ENCODE data around the gene ETFB. TPM values are rescaled to one million over a fixed set of nuclear protein-coding genes. Genes with fewer than 3 reads are reported as not detected.

Gene ETFB
- total and polyA plus RNA-seq, 7 donors: 59.5 to 361 (median 158) TPM

DNA sequence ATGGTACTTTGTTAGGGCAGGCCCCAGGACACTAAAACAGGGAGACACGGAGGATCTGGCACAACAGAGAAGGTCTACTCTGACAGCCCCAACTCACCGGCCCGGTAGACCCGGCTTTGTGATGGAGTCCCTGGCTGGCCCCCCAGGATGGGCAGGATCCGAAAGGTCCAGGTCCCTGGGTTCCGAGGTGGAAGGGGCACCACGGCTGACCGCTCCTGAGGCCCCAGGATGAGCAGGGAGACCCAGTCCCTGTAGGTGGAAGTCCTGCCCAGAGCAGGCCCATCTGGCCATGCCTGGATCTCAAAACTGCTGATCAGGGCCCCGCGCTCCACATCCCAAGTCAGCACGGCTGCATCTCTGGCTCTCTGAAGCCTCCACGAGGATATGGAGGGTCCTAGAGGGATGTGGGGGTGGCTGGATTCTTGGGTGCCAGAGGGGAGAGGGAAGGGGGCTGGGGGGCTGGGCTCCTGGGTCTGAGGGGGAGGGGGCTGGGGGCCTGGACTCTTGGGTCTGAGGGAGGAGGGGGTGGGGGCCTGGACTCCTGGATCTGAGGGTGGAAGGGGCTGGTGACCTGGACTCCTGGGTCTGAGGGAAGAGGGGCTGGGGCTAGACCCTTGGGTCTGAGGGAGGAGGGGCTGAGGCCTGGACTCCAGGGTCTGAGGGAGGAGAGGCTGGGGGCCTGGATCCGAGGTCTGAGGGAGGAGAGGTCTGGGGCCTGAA is 28.9 kb downstream of the ETFB start:
- H3K27ac ChIP-seq: no peak overlapping the region
- intact Hi-C loops (cut with DNase I): loop anchor here (5.0 kb wide), 2 partner anchors 235 to 550 kb away; partner anchors contain the start of genes ZNF175 and ZNF577
- H3K9me3 ChIP-seq: no peaks in the 10 kb centered on the region
- no peaks in the 10 kb centered on the region for H3K36me3 ChIP-seq
- H3K4me3 ChIP-seq: no peak overlapping the region
- no peaks in the 10 kb centered on the region for H3K27me3 ChIP-seq
- WGBS, 2 donors: 96 to 97% methylated on average over 13 of the region's 13 CpGs
- TF ChIP-seq POLR2AphosphoS5 (IDR thresholded peaks at IDR 0.05) (no peak), CTCF (IDR thresholded peaks at IDR 0.05) (no peak), POLR2A (IDR thresholded peaks at IDR 0.05) (no peak), EP300 (IDR thresholded peaks at IDR 0.05) (no peak)
- no peak for DNase-seq
- H3K4me1 ChIP-seq: peaks cover 0 to 25% (median 18%) of the 10 kb centered on the region in 4 donors

DNA sequence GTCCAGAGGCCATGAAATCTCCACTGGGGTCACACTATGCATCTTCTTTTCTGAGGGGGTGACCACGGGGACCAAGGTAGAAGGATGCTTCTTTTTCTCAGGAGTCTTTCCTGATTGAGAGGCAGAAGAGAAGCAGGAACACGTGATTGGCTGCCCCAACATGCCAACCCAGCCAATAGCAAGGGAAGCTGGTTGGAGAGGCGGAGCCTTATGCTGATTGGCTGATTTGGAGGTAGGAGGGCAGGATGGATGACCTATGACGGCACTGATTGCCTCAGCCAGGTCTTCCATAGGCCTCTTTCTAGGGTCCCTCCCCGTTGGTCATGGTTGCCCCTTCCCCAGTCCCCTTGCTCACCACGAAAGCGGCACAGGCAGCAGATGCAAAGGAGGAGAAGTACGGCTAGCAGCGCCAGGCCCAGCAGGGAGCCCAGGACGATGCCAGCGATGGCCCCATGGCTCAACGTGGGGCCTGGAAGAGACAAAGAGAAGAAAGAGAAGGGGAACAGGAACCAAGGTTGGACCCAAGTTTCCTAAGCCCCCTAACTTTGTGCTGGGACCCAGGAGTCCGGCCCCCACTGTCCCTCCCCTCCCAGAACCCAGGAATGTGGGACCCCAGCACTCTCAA is 32.2 kb downstream of the ETFB start:
- TF ChIP-seq EP300 (IDR thresholded peaks at IDR 0.05) (no peak), POLR2AphosphoS5 (IDR thresholded peaks at IDR 0.05) (no peak), POLR2A (IDR thresholded peaks at IDR 0.05) (no peak), CTCF (IDR thresholded peaks at IDR 0.05) (no peak)
- DNase-seq: no peak

GRCh38 chr19:51331716-51332115 is 34.5 kb downstream of the ETFB start:
- Histone ChIP-seq H3K27ac (no peak overlapping the region), H3K4me1 (peaks cover 0 to 14% (median 4%) of the 10 kb centered on the region in 4 donors), H3K4me3 (no peak overlapping the region), H3K9me3 (peaks cover 0 to 4% (median 0%) of the 10 kb centered on the region in 4 donors), H3K27me3 (peaks cover 18 to 37% (median 34%) of the 10 kb centered on the region in 3 donors), H3K36me3 (no peaks in the 10 kb centered on the region)
- intact Hi-C loops (cut with DNase I): no loop called here
- TF ChIP-seq EP300 (IDR thresholded peaks at IDR 0.05) (no peak), CTCF (IDR thresholded peaks at IDR 0.05) (no peak), POLR2A (IDR thresholded peaks at IDR 0.05) (no peak), POLR2AphosphoS5 (IDR thresholded peaks at IDR 0.05) (no peak)
- 94 to 95% methylated on average over 6 of the region's 6 CpGs for WGBS, 2 donors
- no peak for DNase-seq

More for the DNA sequence above, 32.2 kb downstream of the ETFB start:
- intact Hi-C loops (cut with DNase I): no loop called here
- peaks cover 0 to 8% (median 6%) of the 10 kb centered on the region in 4 donors for H3K4me1 ChIP-seq
- peaks cover 2 to 15% (median 13%) of the 10 kb centered on the region in 3 donors for H3K27me3 ChIP-seq
- no peak overlapping the region for H3K4me3 ChIP-seq
- no peak overlapping the region for H3K27ac ChIP-seq
- H3K36me3 ChIP-seq: no peaks in the 10 kb centered on the region
- H3K9me3 ChIP-seq: peaks cover 0 to 4% (median 0%) of the 10 kb centered on the region in 4 donors
- 90 to 93% methylated on average over 13 of the region's 13 CpGs for WGBS, 2 donors

DNA sequence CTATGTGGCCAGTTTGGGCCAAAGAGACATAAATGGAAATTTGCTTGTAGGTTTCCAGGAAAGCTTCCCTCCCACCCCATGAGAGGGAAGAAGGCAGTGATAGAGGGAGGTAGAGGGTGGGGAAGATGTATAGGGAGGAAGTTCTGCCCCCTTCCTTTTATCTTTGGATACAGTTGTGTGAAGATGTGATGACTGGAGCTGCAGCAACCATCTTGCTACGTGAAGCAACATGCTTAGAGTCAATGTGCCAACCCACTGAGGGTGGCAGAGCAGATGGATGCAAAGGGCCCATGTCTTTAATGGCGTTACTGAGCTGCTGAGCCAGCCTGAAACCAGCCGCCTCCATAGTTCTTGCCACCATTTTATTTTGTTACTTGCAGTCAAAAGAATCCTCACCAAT is 35.0 kb downstream of the ETFB start:
- intact Hi-C loops (cut with DNase I): no loop called here
- H3K4me1 ChIP-seq: peaks cover 0 to 14% (median 4%) of the 10 kb centered on the region in 4 donors

More for the DNA sequence above, 35.0 kb downstream of the ETFB start:
- DNase-seq: no peak
- H3K27ac ChIP-seq: no peak overlapping the region
- no peak overlapping the region for H3K4me3 ChIP-seq
- WGBS, 2 donors: 65 to 79% methylated on average over 3 of the region's 3 CpGs
- H3K36me3 ChIP-seq: no peaks in the 10 kb centered on the region
- no peak for TF ChIP-seq CTCF (IDR thresholded peaks at IDR 0.05)
- TF ChIP-seq EP300 (IDR thresholded peaks at IDR 0.05): no peak
- TF ChIP-seq POLR2A (IDR thresholded peaks at IDR 0.05): no peak
- TF ChIP-seq POLR2AphosphoS5 (IDR thresholded peaks at IDR 0.05): no peak
- peaks cover 23 to 43% (median 40%) of the 10 kb centered on the region in 3 donors for H3K27me3 ChIP-seq
- peaks cover 0 to 4% (median 0%) of the 10 kb centered on the region in 4 donors for H3K9me3 ChIP-seq
